Glutamatergic neuron (in vitro differentiated cells): ENCODE data around the gene SHBG. TPM values are rescaled to one million over a fixed set of nuclear protein-coding genes. Genes with fewer than 3 reads are reported as not detected.

Experiments
- DNase-seq: peaks from one replicate; pipeline ENCODE4 v3.0.0; 2022
- H3K27ac Mint-ChIP-seq: one replicate; pipeline ENCODE4 v1.8.0; 2020; ENCODE audit warnings: mild to moderate bottlenecking, mixed read lengths, inconsistent platforms; ENCODE audit not compliant: unreplicated experiment
- H3K27me3 Mint-ChIP-seq: one replicate; pipeline ENCODE4 v1.8.0; 2020; ENCODE audit warnings: mild to moderate bottlenecking, moderate library complexity, mixed read lengths, inconsistent platforms; ENCODE audit not compliant: unreplicated experiment
- H3K36me3 Mint-ChIP-seq: one replicate; pipeline ENCODE4 v1.8.0; 2020; ENCODE audit warnings: mild to moderate bottlenecking, mixed read lengths, inconsistent platforms; ENCODE audit not compliant: unreplicated experiment
- H3K4me1 Mint-ChIP-seq: one replicate; pipeline ENCODE4 v1.8.0; 2020; ENCODE audit warnings: mild to moderate bottlenecking, low read depth, mixed read lengths, inconsistent platforms; ENCODE audit not compliant: unreplicated experiment
- H3K4me3 Mint-ChIP-seq: one replicate; pipeline ENCODE4 v1.8.0; 2020; ENCODE audit warnings: mild to moderate bottlenecking, mixed read lengths, inconsistent platforms; ENCODE audit not compliant: unreplicated experiment
- H3K9me3 Mint-ChIP-seq: one replicate; pipeline ENCODE4 v1.8.0; 2020; ENCODE audit warnings: mild to moderate bottlenecking, moderate library complexity, mixed read lengths, inconsistent platforms; ENCODE audit not compliant: unreplicated experiment
- CTCF ChIP-seq: fragments of 200-600 bp; sonication (generic); IDR thresholded peaks from one replicate; pipeline ENCODE4 v1.5.0; 2021; ENCODE audit not compliant: partially characterized antibody, unreplicated experiment
- total RNA-seq: library from RNA; stranded (reverse); fragmentation: NEBNext Ultra II Directional; extraction: Animal tissue kit (Norgen Biotek cat#: 25700); gene quantifications from one replicate; pipeline ENCODE4 v1.2.1, GENCODE V29; 2021; ENCODE audit not compliant: unreplicated experiment

SHBG gene
- total RNA-seq, 1 donor from 2014 or later: not detected

DNA sequence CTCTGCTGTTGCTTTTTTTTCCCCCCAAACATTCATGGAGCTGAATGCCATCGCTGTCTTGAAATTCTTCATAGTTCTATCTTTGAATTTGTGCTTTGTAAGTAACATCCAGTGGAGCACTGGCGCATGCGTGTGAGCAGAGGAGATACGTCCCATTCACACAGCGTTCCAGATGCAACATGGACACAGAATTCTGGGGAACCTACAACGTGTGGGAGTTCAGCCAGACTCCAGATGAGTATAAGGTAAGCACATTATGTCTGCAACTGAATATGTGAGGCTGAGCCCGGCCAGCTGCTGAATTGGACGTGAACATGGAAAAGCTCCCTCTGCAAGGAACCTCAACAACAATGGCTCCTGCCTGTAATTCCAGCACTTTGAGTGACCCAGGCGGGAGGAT lies 16.5 kb downstream of the SHBG start:
- Mint-ChIP-seq H3K27me3 (peaks cover 10% of the 10 kb centered on the region), H3K4me1 (peaks cover 10% of the 10 kb centered on the region), H3K36me3 (no peaks in the 10 kb centered on the region), H3K9me3 (peaks cover 11% of the 10 kb centered on the region), H3K4me3 (no peak overlapping the region), H3K27ac (no peak overlapping the region)
- DNase-seq: no peak
- TF ChIP-seq CTCF: no peak

GRCh38 chr17:7647018-7647417 lies 17.1 kb downstream of the SHBG start:
- Mint-ChIP-seq H3K27me3 (peaks cover 11% of the 10 kb centered on the region), H3K4me3 (no peak overlapping the region), H3K36me3 (no peaks in the 10 kb centered on the region), H3K9me3 (peaks cover 6% of the 10 kb centered on the region), H3K27ac (no peak overlapping the region), H3K4me1 (peaks cover 10% of the 10 kb centered on the region)
- no peak for TF ChIP-seq CTCF
- no peak for DNase-seq

GRCh38 chr17:7650509-7651096 lies 20.7 kb downstream of the SHBG start, which contains the start of gene ATP1B2:
Gene ATP1B2 (plus strand): TSS chr17:7650926. CDS start chr17:7651519, 593 bp downstream.
- H3K27me3 Mint-ChIP-seq: peaks cover 18% of the 10 kb centered on the region
- peaks cover 4% of the 10 kb centered on the region for H3K36me3 Mint-ChIP-seq
- peaks cover 19% of the 10 kb centered on the region for H3K4me1 Mint-ChIP-seq
- DNase-seq: peak; percentile 86
- peaks cover 15% of the 10 kb centered on the region for H3K9me3 Mint-ChIP-seq
- H3K4me3 Mint-ChIP-seq: peak within 1 kb of the TSS; percentile 94
- no peak for TF ChIP-seq CTCF
- peak within 1 kb of the TSS; percentile 87 for H3K27ac Mint-ChIP-seq

GRCh38 chr17:7651097-7651664 lies 21.2 kb downstream of the SHBG start:
- Mint-ChIP-seq H3K4me3 (peak overlapping the region; percentile 94), H3K36me3 (peaks cover 4% of the 10 kb centered on the region), H3K27me3 (peaks cover 20% of the 10 kb centered on the region), H3K4me1 (peaks cover 23% of the 10 kb centered on the region), H3K27ac (peak overlapping the region; percentile 52), H3K9me3 (peaks cover 15% of the 10 kb centered on the region)
- no peak for TF ChIP-seq CTCF
- DNase-seq: peak; percentile 37

- TF ChIP-seq CTCF: no peak
- peaks cover 17% of the 10 kb centered on the region for H3K9me3 Mint-ChIP-seq
- peak; percentile 44 for DNase-seq
- H3K27ac Mint-ChIP-seq: no peak overlapping the region
- peaks cover 4% of the 10 kb centered on the region for H3K36me3 Mint-ChIP-seq
- H3K4me3 Mint-ChIP-seq: peak overlapping the region; percentile 80
- peaks cover 22% of the 10 kb centered on the region for H3K27me3 Mint-ChIP-seq
- peaks cover 26% of the 10 kb centered on the region for H3K4me1 Mint-ChIP-seq
These were observed 21.9 kb downstream of the SHBG start for GRCh38 chr17:7651665-7652387.
